ENCODE measurements around the gene ME2. TPM values are rescaled to one million over a fixed set of nuclear protein-coding genes. Genes with fewer than 3 reads are reported as not detected.
"Not testable (repeated sequence)": the region's sequence is repeated elsewhere in the genome, so short reads cannot be mapped to it uniquely, and the experiment has no call there.

Gene ME2
- total RNA-seq, 2 donors from 2014 or later, result 72.8 to 74.4 TPM

GRCh38 chr18:50853863-50854271 is 25.1 kb upstream of the ME2 start:
- no peak overlapping the region for H3K9ac ChIP-seq (ENCODE audit: extremely low read depth, low read length, poor library complexity, severe bottlenecking)
- no peaks in the 10 kb centered on the region for H3K4me1 Mint-ChIP-seq
- H3K9me3 ChIP-seq (ENCODE audit: control insufficient read depth, low read length), result no peaks in the 10 kb centered on the region
- H3K27me3 ChIP-seq (ENCODE audit: control insufficient read depth, insufficient read depth, low read length, poor library complexity, severe bottlenecking), result no peaks in the 10 kb centered on the region
- H3K4me1 ChIP-seq (ENCODE audit: control insufficient read depth, insufficient read depth, low read length), result no peaks in the 10 kb centered on the region
- WGBS, 2 experiments (ENCODE audit: insufficient coverage in 1 of 2, insufficient read length in 1 of 2), result 50 to 99% methylated on average over 4 to 6 of the region's 6 CpGs
- TF ChIP-seq CTCF (conservative IDR thresholded peaks at IDR 0.05), result no peak
- peaks cover 6% of the 10 kb centered on the region for H3K9me3 Mint-ChIP-seq
- no peaks in the 10 kb centered on the region for H3K36me3 ChIP-seq (ENCODE audit: control insufficient read depth, insufficient read depth, low read length)
- H3K4me3 ChIP-seq (ENCODE audit: low read length), result no peak overlapping the region
- H3K27ac ChIP-seq (ENCODE audit: low read depth, low read length), result no peak overlapping the region
- H3K4me3 Mint-ChIP-seq, result no peak overlapping the region
- H3K27me3 Mint-ChIP-seq (ENCODE audit: insufficient read depth), result peaks cover 2% of the 10 kb centered on the region
- H3K27ac Mint-ChIP-seq, result no peak overlapping the region
- H3K36me3 Mint-ChIP-seq (ENCODE audit: low read depth), result no peaks in the 10 kb centered on the region
- DNase-seq, result no peak

GRCh38 chr18:50855976-50856757 is 22.8 kb upstream of the ME2 start:
- Mint-ChIP-seq H3K27ac (no peak overlapping the region), H3K36me3 (ENCODE audit: low read depth) (no peaks in the 10 kb centered on the region), H3K4me3 (no peak overlapping the region), H3K4me1 (peaks cover 7% of the 10 kb centered on the region), H3K9me3 (peaks cover 6% of the 10 kb centered on the region), H3K27me3 (ENCODE audit: insufficient read depth) (peaks cover 2% of the 10 kb centered on the region)
- DNase-seq, result no peak
- Histone ChIP-seq H3K9me3 (ENCODE audit: control insufficient read depth, low read length) (no peaks in the 10 kb centered on the region), H3K4me1 (ENCODE audit: control insufficient read depth, insufficient read depth, low read length) (no peaks in the 10 kb centered on the region), H3K27ac (ENCODE audit: low read depth, low read length) (no peak overlapping the region), H3K9ac (ENCODE audit: extremely low read depth, low read length, poor library complexity, severe bottlenecking) (no peak overlapping the region), H3K4me3 (ENCODE audit: low read length) (no peak overlapping the region), H3K36me3 (ENCODE audit: control insufficient read depth, insufficient read depth, low read length) (no peaks in the 10 kb centered on the region), H3K27me3 (ENCODE audit: control insufficient read depth, insufficient read depth, low read length, poor library complexity, severe bottlenecking) (no peaks in the 10 kb centered on the region)
- TF ChIP-seq CTCF (conservative IDR thresholded peaks at IDR 0.05), result no peak
- WGBS, 2 experiments (ENCODE audit: insufficient coverage in 1 of 2, insufficient read length in 1 of 2), result 90 to 97% methylated on average over 10 to 13 of the region's 13 CpGs

GRCh38 chr18:50857166-50857565 is 21.8 kb upstream of the ME2 start:
- not testable (repeated sequence) for H3K4me1 ChIP-seq (ENCODE audit: control insufficient read depth, insufficient read depth, low read length); H3K27me3 ChIP-seq (ENCODE audit: control insufficient read depth, insufficient read depth, low read length, poor library complexity, severe bottlenecking); H3K27me3 Mint-ChIP-seq (ENCODE audit: insufficient read depth); H3K36me3 Mint-ChIP-seq (ENCODE audit: low read depth); H3K27ac ChIP-seq (ENCODE audit: low read depth, low read length); DNase-seq; H3K4me3 Mint-ChIP-seq; H3K27ac Mint-ChIP-seq; H3K9me3 Mint-ChIP-seq; H3K4me3 ChIP-seq (ENCODE audit: low read length); H3K4me1 Mint-ChIP-seq; H3K9me3 ChIP-seq (ENCODE audit: control insufficient read depth, low read length); H3K36me3 ChIP-seq (ENCODE audit: control insufficient read depth, insufficient read depth, low read length); H3K9ac ChIP-seq (ENCODE audit: extremely low read depth, low read length, poor library complexity, severe bottlenecking)
- whole genome bisulfite sequencing, 2 experiments (ENCODE audit: insufficient coverage in 1 of 2, insufficient read length in 1 of 2), result 78 to 81% methylated on average over 4 to 5 of the region's 5 CpGs
